Measurements from ENCODE around the gene DOCK8. TPM values are rescaled to one million over a fixed set of nuclear protein-coding genes. Genes with fewer than 3 reads are reported as not detected.
"Not testable (repeated sequence)": the region's sequence is repeated elsewhere in the genome, so short reads cannot be mapped to it uniquely, and the experiment has no call there.

DOCK8 gene
- total RNA-seq, 6 experiments from 2014 or later: 0.05 to 0.34 (median 0.20) TPM

GRCh38 chr9:406886-407654 lies 192.4 kb downstream of the DOCK8 start:
- Mint-ChIP-seq H3K36me3 (ENCODE audit: low read depth) (no peaks in the 10 kb centered on the region), H3K27me3 (ENCODE audit: insufficient read depth) (no peaks in the 10 kb centered on the region; the same call in none of the 2 replicates), H3K4me3 (no peak overlapping the region), H3K9me3 (no peaks in the 10 kb centered on the region), H3K27ac (no peak overlapping the region), H3K4me1 (ENCODE audit: low read depth) (no peaks in the 10 kb centered on the region)
- TF ChIP-seq, protein P1, sequence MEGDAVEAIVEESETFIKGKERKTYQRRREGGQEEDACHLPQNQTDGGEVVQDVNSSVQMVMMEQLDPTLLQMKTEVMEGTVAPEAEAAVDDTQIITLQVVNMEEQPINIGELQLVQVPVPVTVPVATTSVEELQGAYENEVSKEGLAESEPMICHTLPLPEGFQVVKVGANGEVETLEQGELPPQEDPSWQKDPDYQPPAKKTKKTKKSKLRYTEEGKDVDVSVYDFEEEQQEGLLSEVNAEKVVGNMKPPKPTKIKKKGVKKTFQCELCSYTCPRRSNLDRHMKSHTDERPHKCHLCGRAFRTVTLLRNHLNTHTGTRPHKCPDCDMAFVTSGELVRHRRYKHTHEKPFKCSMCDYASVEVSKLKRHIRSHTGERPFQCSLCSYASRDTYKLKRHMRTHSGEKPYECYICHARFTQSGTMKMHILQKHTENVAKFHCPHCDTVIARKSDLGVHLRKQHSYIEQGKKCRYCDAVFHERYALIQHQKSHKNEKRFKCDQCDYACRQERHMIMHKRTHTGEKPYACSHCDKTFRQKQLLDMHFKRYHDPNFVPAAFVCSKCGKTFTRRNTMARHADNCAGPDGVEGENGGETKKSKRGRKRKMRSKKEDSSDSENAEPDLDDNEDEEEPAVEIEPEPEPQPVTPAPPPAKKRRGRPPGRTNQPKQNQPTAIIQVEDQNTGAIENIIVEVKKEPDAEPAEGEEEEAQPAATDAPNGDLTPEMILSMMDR (IDR thresholded peaks at IDR 0.05): no peak
- DNase-seq: no peak

GRCh38 chr9:409655-410054 lies 195.0 kb downstream of the DOCK8 start:
- not testable (repeated sequence) for H3K4me1 Mint-ChIP-seq (ENCODE audit: low read depth); H3K4me3 Mint-ChIP-seq; DNase-seq; H3K9me3 Mint-ChIP-seq; H3K36me3 Mint-ChIP-seq (ENCODE audit: low read depth); H3K27ac Mint-ChIP-seq; H3K27me3 Mint-ChIP-seq (ENCODE audit: insufficient read depth)

- peaks cover 3% of the 10 kb centered on the region; the same call in 1 of the 2 replicates for H3K27me3 Mint-ChIP-seq (ENCODE audit: insufficient read depth)
- TF ChIP-seq, protein P1 (IDR thresholded peaks at IDR 0.05): no peak
- no peaks in the 10 kb centered on the region for H3K36me3 Mint-ChIP-seq (ENCODE audit: low read depth)
- H3K4me3 Mint-ChIP-seq: no peak overlapping the region
- H3K9me3 Mint-ChIP-seq: no peaks in the 10 kb centered on the region
- no peak overlapping the region for H3K27ac Mint-ChIP-seq
- H3K4me1 Mint-ChIP-seq (ENCODE audit: low read depth): peaks cover 7% of the 10 kb centered on the region
- DNase-seq: no peak
Measured at GRCh38 chr9:414595-414994, 199.9 kb downstream of the DOCK8 start.

DNA sequence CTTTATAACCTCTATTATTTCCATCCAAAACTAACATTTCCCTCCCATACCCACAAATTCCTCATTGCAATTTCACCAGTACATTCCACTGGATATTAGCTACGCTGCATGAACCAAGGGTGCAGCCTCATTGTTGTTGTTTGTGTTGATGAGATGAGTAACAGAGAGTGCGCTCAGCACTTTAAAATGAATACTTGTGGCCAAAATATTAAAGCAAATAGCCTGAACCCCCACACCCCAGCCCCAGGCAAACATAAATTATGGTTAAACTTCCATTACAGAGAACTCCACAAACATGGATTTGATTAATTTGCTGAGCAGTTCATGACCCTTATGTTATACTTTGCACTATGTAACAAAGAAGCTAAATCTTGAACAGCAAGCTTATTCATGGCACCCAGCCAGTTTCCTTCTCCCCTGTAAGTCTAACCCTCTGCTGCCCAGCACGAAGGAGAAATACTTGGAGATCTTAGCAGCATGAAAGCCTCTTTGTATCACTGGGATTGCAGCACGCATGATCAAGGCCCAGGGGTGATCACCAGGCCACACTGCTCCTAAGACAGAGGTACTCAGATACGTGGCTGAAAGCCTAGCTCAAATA lies 205.0 kb downstream of the DOCK8 start:
- H3K27me3 Mint-ChIP-seq (ENCODE audit: insufficient read depth): peaks cover 3% of the 10 kb centered on the region
- H3K9me3 Mint-ChIP-seq: no peaks in the 10 kb centered on the region
- peaks cover 15% of the 10 kb centered on the region for H3K4me1 Mint-ChIP-seq (ENCODE audit: low read depth)
- no peak overlapping the region for H3K4me3 Mint-ChIP-seq
- H3K36me3 Mint-ChIP-seq (ENCODE audit: low read depth): no peaks in the 10 kb centered on the region
- H3K27ac Mint-ChIP-seq: no peak overlapping the region; the same call in 1 of the 2 replicates
- TF ChIP-seq, protein P1 (IDR thresholded peaks at IDR 0.05): no peak
- peak; percentile 62 for DNase-seq

DNA sequence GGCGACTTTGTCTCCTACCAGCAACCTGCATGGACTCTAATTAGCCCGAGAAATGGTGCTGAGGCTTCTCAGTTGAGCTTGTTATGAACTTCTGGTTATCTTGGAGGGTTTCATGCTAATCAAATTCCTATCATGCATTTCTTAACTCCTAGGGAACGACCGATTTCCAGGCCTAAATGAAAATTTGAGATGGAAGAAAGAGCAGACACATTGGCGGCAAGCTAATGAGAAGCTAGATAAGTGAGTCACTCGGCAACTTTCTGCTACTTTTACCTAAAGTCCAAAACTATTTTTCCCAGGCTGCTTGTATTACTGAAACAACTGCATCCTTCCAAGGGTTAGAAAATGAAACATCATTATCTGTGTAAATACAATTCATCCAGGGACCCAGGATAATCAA lies 207.2 kb downstream of the DOCK8 start:
- H3K27ac Mint-ChIP-seq: no peak overlapping the region
- no peak for DNase-seq

More for the DNA sequence above, 207.2 kb downstream of the DOCK8 start:
- Mint-ChIP-seq H3K9me3 (no peaks in the 10 kb centered on the region), H3K36me3 (ENCODE audit: low read depth) (no peaks in the 10 kb centered on the region), H3K4me1 (ENCODE audit: low read depth) (peaks cover 15% of the 10 kb centered on the region), H3K4me3 (no peak overlapping the region), H3K27me3 (ENCODE audit: insufficient read depth) (peaks cover 4% of the 10 kb centered on the region; the same call in 1 of the 2 replicates)
- TF ChIP-seq, protein P1 (IDR thresholded peaks at IDR 0.05): no peak

All from HFFc6 (cell line).